ENCODE results near the gene SVOP.
"Not testable (repeated sequence)": the region's sequence is repeated elsewhere in the genome, so short reads cannot be mapped to it uniquely, and the experiment has no call there.

The SVOP gene

DNA sequence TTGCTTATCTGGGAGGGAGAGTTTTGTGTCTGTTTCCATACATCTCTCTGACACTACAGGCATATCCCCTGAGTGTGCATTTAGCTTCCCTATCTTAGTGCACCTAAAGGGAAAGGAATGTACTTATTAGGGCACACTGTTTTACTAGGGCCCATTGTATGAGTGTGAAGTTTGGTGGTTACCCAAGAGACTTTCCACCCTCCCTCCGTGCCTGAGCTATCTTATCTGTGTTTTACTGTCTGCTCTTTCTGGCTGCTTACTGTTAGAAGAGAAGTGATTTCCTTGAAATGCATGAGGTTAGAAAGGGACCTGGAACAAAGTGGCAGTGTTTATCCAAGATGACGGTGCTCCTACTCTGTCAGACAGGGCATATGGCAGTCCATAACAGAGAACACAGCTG, 8.5 kb upstream of the SVOP start:
- no peak for DNase-seq

DNA sequence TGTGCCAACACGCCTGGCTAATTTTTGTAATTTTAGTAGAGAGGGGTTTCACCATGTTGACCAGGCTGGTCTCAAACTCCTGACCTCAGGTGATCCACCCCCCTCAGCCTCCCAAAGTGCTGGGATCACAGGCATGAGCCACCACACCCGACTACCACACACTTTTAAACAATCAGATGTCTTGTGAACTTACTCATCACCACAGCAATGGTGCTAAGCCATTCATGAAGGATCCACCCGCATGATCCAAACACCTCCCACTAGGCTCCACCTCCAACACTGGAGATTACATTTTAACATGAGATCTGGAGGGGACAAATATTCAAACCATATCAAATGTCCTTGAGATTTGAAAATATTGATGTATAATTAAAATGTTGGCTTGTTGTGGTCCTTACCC, 7.8 kb upstream of the SVOP start:
- DNase-seq: not testable (repeated sequence)

DNA sequence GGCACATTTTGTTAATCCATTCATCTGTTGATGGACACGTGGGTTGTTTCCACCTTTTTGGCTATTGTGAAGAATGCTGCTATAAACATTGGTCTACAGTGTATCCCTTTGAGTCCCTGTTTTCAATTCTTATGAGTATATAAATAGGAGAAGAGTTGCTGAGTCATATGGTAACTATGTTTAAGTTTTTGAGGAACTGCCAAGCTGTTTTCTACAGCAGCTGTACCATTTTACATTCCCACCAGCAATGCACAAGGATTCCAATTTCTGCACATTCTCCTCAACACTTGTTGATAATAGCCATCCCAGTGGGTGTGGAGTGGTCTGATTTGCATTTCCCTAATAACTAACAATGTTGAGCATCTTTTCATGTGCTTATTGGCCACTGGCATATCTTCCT, 6.9 kb upstream of the SVOP start:
- DNase-seq: no peak

DNA sequence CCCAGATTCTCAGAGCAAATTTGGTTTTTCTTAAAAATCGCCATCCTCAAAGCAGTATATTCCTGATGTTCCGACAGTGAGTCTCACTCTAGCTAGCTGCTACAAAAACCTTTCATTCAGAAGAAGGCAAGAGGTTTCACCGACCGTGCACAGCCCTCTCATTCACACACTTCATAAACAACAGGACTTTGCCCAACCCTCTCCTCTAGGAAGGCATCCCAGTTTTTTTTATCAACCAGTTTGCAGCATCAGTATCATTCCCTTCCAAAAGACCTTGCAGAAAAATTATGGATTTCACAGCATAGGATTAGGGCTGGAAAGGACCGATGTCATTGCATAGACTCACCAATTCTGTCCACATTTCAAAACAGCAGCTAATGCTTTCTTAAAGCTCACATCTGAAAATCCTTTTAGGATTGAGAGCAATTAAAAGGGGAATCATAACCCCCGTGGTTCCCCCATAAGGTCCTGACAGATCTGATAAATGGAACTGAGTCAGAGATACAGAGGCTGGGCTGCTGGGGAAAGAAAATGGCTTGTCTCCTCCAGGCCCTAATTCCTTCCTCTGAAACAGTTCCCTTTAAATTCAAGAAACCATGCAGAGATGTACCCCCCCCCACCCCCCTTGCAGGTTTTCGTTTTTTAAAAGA, 597 bp downstream of the SVOP start:
- no peak for DNase-seq

DNA sequence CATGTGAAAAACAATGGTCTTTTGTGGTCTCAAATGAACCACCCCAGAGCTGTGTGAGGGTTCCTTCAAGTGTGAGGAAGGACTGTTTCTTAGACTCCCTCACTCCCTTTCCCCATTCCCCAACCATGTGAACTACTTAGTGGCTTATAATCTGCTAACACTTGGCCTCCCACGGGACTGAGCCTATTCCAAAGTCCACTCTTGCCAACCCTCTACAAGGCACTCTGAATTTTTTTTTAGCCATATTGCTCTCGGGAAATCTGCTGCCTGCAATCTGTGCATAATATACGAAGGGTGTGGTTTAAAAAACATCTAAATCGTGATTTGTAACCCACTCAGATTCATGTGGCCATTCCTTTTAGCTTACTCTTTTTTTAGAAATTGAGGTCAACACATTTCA, 2.6 kb downstream of the SVOP start:
- DNase-seq: no peak

DNA sequence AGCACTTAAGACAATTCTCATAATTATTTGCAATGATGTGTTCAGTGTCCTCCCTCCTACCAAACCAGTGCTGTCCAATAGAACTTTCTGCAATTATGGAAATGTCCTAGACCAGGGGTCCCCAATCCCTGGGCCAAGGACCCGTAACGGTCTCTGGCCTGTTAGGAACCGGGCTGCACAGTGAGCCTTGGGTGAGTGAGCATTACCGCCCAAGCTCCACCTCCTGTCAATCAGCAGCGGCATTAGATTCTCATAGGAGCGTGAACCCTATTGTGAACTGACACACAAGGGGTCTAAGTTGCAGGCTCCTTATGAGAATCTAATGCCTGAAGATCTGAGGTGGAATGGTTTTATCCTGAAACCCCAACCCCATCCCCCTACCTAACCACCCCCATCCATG, 3.9 kb downstream of the SVOP start:
- no peak for DNase-seq

DNA sequence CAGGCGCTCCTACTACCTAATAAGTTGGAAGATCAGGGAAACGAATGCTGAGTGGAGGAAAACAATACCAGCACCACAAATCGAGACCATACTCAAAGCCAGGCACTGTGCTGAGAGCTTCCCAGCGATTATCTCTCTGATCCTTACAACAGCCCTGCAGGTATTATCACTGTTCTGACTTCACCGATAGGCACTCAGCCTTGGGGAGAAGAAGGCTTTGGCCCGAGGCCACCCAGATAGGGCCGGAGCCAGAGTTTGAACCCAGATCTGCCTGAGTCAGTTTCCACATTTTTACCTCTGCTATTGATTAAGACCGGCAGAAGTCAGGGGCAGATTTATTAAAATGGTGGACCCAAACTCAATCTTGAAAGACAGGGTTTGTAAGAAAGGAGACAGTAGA, 4.9 kb downstream of the SVOP start:
- DNase-seq: no peak

DNA sequence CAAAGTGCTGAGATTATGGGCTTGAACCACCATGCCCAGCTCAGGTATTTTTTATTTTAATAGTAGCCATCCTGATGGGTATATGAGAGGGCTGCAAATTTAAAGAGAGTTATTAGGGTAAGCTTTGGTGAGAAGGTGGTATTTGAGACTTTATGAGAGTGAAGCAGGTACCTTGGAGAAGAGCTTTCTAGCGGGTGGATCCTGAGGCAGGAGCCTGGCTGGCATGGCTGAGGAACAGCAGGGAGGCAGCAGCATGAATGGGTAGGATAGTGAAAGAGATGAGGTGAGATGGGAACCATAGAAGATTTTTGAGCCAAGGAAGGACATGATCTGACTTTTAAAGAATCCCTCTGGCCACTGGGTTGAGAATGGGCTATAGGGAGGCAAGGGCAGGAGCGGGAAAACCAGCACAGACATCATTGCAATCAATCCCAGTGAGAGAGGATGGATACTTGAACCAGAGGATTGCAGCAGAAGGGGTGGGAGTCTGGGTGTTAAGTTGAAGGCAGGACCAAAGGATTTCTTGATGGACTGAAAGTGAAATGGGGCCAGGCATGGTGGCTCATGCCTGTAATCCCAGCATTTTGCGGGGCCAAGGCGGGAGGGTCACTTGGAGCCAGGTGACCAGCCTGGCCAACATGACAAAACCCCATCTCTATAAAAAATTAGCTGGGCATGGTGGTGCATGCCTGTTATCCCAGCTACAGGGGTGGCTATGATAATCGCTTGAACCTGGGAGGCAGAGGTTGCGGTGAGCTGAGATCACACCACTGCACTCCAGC, 5.7 kb downstream of the SVOP start:
- no peak for DNase-seq

DNA sequence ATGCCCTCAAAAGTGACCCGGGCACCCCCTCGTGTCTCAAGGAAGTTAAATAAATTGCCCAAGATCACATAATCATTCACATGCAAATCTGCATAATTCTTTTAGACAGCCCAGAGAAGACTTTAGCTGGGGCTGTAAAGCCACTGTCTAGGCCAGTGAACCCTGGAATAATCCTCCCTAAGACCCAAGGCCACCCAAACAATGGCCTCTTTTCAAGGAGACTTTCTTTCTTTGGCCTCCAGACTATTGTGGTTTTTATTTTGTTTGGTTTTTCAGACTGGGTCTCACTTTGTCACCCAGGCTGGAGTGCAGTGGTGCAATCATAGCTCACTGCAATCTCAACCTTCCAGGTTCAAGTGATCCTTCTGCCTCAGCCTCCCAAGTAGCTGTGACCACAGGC, 10.6 kb downstream of the SVOP start:
- no peak for DNase-seq

DNA sequence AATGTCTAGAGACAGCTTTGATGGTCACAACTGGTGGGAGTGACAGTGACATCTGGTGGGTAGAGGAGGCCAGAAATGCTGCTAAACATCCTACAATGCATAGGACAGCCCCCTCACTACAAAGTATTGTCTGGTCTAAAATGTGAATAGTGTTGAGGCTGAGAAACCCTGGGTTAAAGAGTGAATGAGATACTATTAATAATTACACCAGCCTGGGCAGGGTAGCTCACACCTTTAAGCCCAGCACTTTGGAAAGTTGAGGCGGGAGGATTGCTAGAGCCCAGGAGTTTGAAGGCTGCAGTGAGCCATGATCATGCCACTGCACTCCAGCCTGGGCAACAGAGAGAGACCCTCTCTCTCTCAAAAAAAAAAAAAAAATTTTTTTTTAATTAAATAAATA, 11.1 kb downstream of the SVOP start:
- DNase-seq: no peak

DNA sequence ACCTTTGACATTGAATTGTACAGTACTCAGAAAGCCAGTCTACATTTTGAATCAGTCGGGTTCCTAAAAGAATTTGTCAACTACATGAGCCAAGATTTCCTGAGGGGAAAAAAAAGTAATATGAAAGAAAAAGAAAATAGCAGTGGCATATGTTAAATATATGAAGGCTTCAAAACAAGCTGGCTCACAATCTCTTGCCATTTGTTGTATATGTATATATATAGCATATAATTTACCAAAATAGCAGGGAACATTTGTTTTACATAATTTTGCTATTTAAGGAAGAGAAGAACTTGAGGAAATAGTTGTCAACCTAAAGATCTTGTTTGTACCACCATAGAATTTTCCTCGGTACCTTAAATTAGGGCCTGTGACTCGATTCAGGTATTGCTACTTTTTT, 16.9 kb downstream of the SVOP start:
- DNase-seq: no peak

DNA sequence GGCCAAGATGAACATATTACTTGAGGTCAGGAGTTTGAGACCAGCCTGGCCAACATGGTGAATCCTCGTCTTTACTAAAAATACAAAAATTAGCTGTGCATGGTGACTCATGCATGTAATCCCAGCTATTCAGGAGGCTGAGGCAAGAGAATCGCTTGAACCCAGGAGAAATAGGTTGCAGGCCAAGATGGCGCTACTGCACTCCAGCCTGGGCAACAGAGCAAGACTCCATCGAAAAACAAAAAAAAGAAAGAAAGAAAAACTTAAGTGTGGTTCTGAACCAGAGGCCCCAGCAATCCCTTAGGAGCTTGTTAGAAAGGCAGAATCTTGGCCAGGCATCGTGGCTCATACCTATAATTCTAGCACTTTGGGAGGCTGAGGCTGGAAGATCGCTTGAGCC, 24.5 kb downstream of the SVOP start:
- DNase-seq: no peak

DNA sequence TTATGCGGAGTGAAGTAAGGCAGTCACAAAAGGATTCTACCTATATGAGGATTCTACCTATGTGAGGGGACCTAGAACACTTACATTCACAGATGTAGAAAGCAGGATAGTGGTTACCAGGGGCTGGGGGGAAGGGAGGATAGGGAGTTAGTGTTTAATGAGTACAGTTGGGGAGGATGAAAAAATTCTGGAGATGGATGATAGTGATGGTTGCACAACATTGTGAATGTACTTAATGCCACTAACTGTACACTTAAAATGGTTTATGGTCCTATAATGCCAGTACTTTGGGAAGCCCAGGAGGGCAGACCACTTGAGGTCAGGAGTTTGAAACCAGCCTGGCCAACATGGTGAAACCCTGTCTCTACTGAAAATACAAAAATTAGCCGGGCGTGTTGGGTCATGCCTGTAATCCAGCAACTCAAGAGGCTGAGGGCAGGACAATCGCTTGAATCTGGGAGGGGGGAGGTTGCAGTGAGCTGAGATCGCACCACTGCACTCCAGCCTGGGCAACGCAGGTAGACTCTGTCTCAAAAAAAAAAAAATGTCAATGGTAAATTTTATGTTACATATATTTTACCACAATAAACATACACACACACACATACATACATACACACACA, 25.4 kb downstream of the SVOP start:
- DNase-seq: no peak

DNA sequence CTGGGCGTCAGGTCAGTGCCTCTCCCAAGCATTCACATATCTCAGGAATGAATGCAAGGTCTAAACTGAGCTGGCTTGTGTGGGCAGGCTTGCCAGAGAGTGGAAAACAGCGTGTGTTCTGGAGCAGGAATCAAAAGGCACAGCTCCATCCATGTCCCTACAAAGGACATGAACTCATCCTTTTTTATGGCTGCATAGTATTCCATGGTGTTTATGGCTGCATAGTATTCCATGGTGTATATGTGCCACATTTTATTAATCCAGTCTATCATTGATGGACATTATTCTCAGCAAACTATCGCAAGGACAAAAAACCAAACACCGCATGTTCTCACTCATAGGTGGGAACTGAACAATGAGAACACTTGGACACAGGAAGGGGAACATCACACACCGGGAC, 30.8 kb downstream of the SVOP start:
- not testable (repeated sequence) for DNase-seq

DNA sequence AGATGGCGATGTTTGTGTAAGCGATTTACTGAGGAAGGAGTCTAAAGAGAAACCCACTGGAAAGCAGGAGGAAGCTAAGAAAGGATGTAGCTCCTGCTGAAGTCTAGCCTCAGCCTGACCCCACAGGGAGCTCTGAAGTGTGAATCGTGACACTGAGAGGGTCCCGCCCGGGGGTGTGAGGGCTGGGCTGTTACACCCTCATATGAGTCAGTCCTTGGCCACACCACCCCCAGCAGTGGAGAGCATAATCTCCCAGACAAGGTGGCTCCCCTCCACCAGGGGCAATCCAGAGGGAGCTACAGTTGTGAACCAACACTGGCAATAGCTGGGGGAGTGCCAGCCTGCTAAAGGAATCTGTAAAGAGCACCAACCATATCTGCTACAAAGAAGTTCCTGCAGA, 31.5 kb downstream of the SVOP start:
- no peak for DNase-seq

DNA sequence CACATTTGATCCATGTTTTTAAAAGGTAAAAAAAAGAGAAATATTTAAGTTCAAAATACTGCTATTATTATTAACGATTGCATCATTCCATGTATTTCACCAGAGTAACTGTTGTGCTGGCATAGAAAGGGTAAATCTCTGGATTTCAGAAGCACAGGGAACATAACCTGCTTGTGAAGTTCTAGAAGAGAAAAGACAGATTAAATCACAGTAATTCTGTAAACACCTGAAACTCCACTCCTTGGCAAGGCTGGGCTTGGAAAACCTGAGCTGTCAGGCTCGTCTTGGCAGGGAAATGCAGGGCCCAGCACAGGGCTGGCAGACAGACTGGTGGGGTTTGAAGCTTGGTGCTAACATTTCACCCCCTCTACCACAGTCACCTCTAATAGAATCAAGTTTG, 35.1 kb downstream of the SVOP start:
- no peak for DNase-seq

DNA sequence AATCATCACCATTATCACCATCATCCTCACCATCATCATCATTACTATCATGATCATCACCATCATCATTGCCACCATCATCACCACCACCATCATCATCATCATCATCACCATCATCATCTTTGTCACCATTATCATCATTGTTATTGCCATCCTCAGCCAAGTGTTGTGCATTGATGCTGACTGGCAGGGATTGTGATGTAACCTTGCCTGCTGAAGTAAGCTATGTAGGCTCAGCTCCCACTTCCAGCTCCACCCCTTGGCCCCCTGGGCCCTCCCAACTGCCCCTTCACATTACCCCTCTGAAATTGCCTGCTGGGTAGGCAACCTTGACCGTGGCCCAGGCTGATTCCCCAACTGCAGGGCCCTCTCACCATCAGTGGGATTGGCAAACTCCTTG, 37.6 kb downstream of the SVOP start:
- DNase-seq: no peak

DNA sequence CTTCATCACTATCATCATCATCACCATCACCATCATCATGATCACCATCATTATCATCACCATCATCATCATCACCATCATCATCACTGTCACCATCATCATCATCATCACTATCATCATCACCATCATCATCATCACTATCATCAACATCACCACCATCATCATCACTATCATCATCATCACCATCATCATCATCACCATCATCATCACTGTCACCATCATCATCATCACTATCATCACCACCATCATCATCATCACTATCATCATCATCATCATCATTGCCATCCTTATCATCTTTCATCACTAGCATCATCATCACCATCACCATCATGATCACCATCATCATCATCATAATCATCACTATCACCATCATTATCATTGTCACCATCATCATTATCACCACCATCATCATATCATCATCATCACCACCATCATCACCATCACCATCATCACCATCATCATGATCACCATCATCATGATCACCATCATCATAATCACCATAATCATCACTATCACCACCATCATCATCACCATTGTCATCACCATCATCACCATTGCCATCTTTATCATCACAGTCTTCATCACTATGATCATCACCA, 38.1 kb downstream of the SVOP start:
- DNase-seq: no peak

DNA sequence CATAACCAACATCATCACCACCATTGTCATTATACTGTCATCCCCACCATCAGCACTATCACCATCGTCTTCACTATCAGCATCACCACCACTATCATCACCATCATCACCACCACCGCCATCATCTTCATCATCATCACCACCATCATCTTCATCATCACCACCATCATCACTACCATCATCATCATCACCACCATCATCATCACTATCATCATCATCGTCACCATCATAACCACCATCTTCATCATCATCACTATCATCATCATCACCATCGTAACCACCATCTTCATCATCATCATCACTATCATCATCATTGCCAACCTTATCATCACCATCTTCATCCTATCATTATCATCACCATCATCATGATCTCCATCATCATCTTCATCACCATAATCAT, 39.0 kb downstream of the SVOP start:
- DNase-seq: no peak

DNA sequence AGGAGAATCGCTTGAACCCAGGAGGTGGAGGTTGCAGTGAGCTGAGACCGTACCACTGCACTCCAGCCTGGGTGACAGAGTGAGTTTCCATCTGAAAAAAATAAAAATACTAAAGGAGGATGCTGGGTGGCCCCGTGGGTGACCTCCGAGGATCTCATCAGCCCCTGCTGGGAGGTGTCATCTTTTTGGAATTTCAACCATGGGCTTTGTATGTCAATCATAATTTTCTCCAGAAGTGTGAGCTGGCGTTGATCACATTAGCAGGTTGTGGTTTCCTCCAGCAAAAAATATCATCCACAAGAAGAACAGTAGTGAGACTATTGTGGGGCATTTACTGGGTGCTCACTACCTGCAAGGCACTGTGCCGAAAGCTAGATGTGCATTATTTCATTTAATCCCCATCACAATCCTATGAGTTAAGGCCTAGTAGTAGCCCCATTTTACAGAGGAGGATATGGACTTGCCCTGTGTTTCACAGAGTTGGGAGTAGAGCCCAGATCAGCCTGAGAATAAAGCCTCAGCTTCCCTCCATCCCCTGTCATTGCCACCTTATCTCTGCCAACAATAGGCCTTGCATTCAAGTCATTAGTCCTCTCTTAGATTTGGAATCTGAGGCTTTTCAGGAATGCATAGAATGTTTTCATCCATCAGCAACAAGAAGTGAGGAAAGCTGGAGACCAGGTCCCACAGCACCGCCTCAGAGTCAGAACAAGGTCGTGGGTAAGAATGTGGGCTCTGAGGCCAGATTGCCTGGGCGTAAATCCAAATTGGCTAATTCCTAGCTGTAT, 39.8 kb downstream of the SVOP start:
- no peak for DNase-seq

DNA sequence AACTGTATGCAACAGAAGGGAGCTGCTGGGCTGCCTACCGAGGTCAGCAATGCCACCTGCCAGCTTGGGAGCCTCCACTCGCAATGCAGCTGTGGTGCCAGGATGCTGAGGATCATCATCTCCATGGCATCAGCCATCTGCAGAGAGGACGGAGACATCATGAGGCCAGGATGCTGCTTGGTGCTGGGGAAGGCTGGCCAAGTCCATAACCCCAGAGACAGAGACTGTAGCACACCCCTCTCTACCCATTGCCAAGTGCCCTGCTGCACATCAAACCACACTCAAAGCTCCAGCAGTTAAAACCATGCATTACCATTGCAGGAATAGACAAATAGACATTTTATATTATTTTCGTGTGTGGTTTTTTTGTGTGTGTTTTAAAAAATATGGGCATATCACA, 43.5 kb downstream of the SVOP start:
- no peak for DNase-seq

DNA sequence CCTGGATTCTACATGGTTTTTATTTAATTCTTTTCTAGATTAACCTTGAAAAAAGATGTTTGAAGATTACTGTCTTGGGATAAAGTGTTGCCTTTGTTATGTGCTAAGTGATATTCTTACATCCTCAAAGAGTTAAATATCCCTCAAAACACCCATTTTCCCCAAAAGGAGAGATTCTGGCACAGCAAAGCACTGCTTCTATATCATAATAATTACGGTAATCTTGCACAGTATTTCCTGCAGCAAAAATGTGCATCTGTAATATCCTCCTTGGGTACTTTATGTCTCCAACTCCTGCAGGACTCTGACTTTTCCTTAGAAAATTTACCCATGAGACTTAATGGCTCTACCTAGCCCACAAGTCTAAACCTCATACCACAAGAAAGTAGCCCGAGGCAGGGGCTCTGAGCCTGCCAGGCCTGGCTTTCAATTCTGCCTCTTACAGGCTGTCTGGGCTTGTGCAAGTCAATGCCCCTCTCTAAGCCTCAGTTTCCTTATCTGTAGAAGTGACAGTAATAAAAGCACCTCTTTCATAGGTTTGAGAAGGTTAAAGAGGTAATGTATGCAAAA, 45.8 kb downstream of the SVOP start:
- DNase-seq: no peak

DNA sequence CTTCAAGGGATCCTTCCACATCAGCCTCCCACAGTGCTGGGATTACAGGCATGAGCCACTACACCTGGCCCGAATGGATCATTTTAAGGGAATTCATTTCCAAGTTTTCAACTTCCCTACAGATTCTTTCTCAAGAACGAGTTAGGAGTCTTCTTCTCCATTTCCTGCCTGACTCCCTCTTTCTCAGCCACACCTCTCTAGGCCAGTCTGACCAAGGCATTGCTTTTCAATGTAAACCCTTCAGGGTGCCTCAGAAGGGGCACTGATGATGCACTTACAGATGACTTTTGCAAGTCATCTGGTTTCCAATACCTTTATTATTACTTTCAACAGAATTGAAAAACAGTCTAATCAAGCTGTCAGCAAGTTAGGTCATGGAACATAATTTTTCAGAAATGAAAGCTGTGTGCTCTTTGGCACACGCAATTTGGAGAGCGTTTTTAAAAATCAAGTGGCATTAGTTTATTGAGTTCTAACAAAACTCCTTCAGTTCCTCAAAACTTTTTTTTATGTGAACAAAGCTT, 47.2 kb downstream of the SVOP start:
- DNase-seq: no peak
